Activated CD4-positive, alpha-beta T cell treated with anti-CD3 and anti-CD28 coated beads, Interleukin-2, amount 50 U/mL, for 48 hours (primary cell): ENCODE data around the gene NUP37.
A peak's percentile ranks its signal among the peaks of the same experiment; 100 is the strongest.
"Not testable (repeated sequence)": the region's sequence is repeated elsewhere in the genome, so short reads cannot be mapped to it uniquely, and the experiment has no call there.

Experiments used
- DNase-seq, 2 experiments: peaks; one replicate each; pipeline ENCODE4 v3.0.0-alpha.2; 2020

NUP37 gene, protein sequence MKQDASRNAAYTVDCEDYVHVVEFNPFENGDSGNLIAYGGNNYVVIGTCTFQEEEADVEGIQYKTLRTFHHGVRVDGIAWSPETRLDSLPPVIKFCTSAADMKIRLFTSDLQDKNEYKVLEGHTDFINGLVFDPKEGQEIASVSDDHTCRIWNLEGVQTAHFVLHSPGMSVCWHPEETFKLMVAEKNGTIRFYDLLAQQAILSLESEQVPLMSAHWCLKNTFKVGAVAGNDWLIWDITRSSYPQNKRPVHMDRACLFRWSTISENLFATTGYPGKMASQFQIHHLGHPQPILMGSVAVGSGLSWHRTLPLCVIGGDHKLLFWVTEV

DNA sequence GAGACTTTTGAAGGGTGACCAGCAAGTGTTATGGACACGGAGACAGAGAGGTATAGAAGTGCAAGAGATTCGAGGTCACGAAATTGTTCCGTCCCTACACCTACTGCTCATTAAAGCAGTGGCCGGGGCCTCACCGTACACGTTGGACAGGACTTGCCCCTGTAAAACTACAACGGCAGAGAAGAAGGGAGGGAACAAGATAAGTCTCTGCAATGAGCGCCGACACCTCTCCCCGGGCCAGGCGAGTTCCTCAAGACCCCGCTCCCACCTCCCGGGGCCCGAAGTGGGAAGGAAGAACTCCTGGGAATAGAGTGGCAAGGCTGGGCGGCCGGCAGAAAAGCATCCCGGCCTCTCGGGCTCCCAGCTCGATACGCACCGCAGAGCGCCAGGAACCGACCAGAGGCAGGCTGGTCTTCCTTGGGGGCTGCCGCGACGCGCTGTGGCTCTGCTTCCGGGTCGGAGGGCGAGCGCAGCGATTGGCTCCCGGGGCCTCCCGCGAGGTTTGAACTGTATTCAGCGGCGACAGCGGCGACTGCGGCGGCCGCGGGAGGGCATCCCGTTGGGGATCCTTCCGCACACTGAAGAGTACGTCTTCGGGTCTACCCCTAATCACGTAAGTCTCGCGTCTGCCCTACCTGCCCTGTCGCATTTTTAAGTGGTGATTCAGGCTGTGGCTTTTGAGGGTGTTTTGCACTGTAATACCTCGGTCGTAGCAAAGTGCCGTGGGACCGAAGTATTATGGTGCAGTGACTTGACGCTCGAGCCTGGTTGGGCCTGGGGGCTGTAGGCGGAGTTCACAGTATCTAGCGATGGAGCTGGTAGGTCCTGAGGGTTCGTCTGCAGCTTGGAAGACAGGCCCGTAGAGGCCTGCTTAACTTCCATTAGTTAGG, at the start of gene NUP37, which contains the start of gene PARPBP:
Gene NUP37 (minus strand): TSS at position 441 of the 890 bp plus-strand sequence. CDS start 1,596 bp downstream, outside the sequence.
Gene PARPBP (plus strand): TSS at position 510 of the 890 bp plus-strand sequence. CDS start 3,706 bp downstream, outside the sequence.
- peak; percentile 89 to 92 for DNase-seq

DNA sequence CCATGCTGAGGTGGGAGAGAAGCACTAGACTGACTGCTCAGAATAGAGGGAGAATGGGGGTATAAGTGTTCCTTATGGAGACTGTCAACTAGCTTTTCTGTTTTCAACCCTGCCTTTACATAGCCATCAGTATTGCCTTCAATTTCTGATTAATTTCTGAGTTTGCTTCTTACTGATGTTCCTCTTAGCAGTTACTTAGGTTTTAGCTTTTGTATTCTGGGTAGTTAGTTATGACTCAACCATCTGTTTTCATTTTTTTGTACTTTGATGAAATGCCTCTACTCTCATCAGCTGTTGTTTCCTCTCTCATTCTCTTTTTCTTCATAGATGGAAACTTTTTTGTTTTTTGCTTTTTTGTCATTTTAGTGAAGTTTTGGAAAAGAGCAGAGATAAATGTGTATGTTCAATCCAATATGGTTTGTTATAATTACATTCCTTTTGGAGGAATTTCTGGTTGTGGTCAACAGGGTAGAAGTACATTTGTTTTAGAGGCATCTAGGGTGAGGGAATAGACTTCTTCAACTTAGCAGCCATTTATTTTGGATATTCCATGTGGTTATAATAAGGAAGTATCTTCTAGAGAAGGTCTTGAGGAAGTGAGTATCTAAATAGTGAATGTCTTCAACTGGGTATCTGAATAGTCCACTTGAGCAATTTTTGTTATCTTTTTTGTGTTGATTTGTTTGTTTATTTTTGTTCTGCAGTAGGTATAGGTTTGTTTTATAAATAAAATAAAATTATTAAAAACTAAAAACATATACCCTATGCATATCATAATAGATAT, 48.1 kb upstream of the NUP37 start:
- DNase-seq: no peak

DNA sequence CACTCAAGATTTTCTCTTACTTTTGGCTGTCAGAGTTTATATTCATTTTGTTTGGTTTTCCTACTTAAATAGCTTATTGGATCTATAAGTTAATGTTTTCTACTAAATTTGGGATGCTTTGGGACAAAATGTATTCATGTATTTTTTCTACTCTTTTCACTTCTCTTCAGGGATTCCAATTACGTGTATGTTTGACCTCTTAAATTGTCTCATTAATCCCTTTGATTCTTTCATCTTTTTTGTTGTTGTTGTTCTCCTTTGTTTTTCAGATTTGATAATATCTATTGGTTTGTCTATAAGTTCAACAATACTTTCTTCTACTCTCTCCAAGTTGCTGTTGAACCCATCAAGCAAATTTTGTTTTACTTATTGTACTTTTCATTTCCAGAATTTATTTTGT, 43.5 kb upstream of the NUP37 start:
- DNase-seq: no peak

DNA sequence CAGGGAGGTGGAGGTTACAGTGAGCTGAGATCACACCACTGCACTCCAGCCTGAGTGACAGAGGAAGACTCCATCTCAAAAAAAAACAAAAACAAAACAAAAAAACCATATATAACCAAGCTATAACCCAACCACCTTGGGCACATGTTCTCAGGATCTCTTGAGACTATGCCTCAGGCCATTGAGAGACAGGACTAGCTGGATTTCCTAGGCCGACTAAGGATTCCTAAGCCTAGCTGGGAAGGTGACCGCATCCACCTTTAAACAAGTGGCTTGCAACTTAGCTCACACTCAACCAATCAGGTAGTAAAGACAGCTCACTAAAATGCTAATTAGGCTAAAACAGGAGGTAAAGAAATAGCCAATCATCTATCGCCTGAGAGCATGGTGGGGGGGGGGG, 35.3 kb upstream of the NUP37 start:
- DNase-seq: not testable (repeated sequence)

DNA sequence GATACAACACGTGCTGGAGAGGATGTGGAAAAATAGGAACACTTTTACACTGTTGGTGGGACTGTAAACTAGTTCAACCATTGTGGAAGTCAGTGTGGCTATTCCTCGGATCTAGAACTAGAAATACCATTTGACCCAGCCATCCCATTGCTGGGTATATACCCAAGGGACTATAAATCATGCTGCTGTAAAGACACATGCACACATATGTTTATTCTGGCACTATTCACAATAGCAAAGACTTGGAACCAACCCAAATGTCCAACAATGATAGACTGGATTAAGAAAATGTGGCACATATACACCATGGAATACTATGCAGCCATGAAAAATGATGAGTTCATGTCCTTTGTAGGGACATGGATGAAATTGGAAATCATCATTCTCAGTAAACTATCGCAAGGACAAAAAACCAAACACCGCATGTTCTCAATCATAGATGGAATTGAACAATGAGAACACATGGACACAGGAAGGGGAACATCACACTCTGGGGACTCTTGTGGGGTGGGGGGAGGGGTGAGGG, 27.2 kb upstream of the NUP37 start:
- not testable (repeated sequence) for DNase-seq

DNA sequence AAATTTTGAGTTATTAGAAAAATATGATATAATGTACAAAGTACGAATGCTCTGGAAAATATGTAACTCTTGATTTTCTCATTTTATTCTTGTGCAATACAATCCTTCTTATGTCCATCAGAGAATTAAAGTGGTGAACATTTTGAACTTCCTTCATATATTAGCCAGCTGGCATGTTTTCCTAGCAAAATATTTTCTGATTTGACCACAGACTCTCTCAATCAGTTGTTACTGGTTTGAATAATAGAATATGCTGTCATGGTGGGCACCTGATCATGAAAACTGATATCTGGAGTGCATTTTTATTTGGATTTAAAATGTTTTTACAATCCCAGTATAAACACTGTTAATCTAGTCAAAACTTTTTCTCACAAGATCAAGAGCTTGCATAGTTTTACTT, 24.3 kb upstream of the NUP37 start:
- no peak for DNase-seq

DNA sequence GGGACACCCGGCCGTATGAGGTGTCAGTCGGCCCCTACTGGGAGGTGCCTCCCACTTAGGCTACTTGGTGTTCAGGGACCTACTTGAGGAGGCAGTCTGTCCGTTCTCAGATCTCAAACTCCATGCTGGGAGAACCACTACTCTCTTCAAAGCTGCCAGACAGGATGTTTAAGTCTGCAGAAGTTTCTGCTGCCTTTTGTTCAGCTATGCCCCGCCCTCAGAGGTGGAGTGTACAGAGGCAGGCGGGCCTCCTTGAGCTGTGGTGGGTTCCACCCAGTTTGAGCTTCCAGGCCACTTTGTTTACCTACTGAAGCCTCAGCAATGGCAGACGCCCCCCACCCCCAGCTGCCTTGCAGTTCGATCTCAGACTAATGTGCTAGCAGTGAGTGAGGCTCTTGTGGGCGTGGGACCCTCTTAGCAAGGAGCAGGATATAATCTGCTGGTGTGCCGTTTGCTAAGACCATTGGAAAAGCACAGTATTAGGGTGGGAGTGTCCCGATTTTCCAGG, 23.0 kb upstream of the NUP37 start:
- not testable (repeated sequence) for DNase-seq

DNA sequence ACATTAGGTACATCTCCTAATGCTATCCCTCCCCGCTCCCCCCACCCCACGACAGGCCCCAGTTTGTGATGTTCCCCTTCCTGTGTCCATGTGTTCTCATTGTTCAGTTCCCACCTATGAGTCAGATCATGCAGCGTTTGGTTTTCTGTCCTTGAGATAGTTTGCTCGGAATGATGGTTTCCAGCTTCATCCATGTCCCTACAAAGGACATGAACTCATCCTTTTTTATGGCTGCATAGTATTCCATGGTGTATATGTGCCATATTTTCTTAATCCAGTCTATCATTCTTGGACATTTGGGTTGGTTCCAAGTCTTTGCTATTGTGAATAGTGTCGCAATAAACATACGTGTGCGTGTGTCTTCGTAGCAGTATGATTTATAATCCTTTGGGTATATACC, 17.7 kb upstream of the NUP37 start:
- DNase-seq: not testable (repeated sequence)

DNA sequence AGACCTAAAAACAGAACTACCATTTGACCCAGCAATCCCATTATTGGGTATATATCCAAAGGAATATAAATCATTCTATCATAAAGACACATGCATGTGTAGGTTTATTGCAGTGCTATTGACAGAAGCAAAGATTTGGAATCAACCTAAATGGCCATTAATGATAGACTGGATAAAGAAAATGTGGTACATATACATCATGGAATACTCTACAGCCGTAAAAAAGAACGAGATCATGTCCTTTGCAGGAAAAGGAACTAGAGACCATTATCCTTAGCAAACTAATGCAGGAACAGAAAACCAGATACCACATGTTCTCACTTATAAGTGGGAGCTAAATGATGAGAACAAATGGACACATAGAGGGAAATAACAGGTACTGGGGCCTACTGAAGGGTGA, 11.5 kb upstream of the NUP37 start:
- not testable (repeated sequence) for DNase-seq

DNA sequence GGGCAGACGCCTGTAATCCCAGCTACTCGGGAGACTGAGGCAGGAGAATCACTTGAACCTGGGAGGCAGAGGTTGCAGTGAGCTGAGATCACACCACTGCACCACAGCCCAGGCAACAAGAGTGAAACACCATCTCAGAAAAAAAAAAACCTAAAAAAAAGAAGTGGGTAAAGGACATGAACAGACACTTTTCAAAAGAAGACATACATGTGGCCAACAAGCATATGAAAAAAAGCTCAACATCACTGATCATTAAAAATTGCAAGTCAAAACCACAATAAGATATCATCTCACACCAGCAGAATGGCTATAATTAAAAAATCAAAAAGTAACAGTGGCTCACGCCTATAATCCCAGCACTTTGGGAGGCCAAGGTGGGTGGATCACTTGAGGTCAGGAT, 10.8 kb upstream of the NUP37 start:
- not testable (repeated sequence) for DNase-seq

DNA sequence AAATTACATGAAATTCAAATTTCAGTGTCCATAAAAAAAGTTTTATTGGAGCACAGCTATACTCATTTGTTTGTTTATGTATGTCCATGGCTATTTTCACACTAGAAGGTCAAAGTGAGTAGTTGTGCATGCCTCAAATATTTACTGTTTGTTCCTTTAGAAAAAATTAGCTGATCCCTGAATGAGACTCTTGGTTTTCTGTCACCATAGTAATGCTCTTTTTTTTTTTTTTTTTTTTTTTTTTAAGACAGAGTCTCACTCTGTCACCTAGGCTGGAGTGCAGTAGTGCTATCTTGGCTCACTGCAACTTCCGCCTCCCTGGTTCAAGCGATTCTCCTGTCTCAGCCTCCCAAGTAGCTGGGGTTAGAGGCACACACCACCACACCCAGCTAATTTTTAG, 1.4 kb upstream of the NUP37 start:
- not testable (repeated sequence) for DNase-seq

DNA sequence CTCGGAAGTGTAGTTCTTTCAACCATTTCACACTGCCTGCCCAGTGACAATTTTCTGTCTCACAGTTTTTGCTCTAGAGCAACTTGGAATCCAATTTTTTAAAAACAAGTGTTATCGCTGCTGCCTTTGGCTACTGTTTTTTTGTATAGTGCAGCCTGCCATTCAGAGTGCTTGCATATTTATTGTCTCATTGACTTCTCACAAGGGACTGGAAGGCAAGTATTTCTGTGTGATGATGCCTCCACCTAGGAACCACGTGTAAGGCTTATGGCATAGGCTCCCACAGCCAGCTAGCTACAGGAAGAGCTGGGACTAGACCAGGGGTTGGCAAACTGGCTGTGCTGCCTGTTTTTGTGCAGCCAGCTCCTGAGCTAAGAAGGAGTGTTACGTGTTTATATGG, 972 bp upstream of the NUP37 start:
- DNase-seq: peak in 1 of 2 experiments; percentile 9

DNA sequence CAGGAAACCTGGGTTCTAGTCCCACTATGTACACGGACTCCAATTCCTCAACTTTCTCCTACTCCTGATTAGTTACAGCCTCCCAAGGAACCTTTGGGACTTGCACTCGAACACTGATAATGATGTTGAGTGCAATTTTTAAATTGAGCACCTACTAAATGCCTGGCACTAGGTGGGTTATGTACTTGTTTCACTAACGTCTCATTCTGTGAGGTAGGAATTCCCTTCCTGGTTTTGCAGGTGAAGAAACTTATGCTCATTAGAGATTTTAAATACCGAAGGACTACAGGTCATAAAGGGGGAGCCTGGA, 605 bp upstream of the NUP37 start:
- no peak for DNase-seq

DNA sequence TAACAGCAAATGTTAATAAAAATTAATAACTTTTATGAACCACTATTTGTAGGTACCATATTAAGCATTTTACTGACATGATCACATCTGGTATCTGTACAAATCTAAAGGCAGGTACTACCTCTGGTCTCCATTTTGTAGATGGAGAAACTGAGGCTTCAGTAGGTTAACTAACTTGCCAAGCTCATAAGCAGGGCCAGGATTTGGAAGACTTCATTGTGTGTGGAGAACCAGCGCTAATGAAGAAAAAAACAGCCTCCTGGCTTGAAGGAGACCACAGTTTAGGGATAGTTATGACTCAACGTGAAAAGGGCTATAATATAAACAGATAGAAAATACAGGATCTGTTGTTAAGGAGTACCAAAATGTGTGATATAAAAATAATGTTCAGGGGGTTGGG, 1.0 kb downstream of the NUP37 start:
- DNase-seq: no peak

DNA sequence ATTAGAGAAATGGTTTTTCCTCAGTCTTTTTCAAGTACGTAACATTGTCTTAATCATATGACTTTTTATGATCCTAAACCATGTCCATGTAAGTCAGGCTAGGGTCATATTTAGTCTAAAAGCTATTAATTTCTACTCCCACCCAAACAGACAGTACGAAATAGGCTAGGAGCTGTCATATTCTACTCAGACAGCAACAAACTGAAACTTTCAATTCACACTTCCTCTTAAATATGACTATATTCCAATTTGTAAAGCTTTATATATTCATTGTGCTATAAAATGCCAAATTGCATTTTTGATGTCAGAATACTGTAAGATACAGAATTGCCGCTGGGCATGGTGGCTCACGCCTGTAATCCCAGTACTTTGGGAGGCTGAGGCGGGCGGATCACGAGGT, 3.5 kb downstream of the NUP37 start:
- DNase-seq: no peak

DNA sequence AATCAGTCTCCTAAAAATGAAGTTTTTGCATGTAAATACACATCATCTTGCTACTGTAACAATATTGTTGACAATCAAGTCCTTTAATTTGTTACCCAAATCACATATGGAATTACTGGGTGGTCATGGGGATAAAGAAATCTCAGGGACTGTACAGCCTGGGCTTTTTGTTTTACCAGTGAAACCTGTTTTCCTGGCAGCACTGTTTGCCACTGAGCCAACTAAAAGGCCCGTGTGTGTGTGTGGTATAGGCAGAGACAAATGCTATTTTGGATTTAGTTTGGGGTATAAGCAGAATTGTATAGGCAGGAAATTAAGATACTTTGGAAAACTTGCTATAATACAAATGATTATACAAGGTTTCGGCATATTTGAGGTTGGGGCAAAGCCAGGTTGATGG, 5.7 kb downstream of the NUP37 start:
- DNase-seq: no peak

DNA sequence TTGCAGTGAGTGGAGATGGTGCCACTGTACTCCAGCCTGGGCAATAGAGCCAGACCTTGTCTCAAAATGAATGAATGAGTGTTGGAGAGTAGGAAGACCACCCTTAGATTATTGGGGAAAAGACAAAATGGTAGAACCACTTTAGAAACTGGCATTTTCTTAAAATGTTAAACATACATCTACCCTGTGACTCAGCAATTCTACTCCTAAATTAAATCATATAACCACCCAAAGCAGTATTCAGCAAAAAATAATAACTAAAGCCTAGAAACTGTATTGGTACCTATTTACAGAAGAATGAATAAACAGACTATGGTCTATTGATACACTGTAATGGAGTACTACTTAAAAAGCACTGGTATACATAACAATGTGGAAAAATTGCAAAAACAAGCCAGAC, 9.1 kb downstream of the NUP37 start:
- no peak for DNase-seq

DNA sequence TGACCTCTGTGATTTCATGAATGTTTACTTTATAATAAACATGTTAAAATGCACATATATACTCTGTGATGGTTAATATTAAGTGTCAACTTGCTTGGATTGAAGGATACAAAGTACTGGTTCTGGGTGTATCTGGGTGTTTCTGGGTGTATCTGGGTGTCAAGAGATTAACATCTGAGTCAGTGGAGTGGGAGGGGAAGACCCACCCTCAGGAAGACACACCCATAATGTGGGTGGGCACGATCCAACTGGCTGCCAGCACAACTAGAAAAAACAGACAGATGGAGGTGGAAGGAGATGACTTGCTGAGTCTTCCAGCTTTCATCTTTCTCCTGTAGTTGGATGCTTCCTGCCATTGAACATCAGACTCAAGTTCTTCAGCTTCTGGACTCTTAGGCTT, 11.9 kb downstream of the NUP37 start:
- DNase-seq: no peak

DNA sequence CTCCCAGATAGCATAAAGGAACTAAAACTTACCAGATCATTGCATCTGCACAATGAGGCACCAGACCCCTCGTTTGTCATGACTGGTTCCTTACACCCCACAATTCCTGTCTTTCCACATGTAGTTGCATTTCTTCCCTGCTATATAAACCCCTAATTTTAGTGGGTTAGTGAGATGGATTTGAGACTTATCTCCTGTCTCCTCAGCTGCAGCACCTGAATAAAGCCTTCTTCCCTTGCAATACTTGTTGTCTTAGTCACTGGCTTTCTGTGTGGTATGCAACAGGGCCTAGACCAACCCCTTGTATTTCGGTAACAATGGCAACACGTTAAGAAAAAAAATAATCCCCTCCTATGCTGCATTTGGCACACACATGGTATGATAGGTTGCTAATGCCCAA, 13.0 kb downstream of the NUP37 start:
- DNase-seq: no peak

DNA sequence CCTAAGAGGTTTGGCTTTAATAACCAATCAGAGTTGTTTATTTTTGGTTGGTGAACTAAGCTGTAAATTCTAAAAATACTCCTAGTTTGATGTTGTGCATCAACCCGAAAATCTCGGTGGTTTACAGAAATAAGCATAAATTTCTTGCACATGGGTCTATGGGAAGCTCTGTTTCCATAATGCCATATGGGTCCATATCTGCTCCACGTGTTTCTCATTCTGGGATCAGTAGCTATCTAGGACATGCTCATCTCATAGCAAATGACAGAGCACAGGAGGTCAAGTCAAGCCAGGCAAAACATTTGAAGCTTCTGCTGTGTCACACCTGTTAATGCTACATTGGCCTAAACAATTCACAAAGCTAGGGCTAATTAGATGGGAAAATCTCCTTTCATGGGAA, 23.1 kb downstream of the NUP37 start:
- no peak for DNase-seq

DNA sequence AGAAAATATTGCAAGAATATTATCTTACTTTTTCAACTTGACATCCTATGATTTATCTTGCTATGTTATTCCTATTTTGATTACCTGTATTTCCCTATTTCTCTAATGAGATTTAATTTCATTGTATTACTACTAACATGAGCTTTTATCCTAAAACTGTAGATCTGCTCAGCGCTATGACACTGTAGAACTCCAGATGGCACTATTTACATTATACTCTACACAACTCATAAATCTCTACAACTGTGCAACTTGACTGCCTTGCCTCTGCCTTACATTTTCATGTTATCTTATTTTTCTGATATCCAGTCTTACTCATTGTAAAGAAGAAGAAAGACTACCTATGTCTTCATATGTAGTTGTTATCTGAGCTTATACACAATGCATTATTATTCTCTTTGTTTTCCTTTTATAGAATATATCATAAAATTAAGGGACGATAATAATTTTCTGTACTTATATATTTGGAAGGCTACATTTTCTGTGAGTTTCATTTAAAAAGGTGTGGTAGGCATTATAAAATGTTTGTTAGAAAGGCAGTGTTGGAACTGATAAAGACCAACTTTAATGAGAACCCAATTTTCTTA, 24.1 kb downstream of the NUP37 start:
- DNase-seq: no peak

DNA sequence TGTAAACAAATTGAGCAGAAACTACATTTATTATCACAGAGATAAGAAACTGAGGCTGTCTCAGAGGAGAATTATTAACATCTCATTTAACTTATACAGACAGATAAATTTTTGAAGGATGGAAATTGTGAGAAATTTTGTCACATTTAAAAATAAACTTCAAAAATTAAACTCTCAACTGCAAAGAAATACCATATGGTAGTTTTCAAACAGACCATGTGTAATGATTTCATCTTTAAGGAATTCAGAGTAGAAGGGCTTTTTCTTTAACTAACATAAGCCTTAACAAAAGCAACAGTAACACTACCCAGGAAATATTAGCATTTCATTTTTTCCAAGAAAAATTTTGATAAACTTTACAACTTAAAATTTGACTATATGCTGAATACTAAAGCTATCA, 26.6 kb downstream of the NUP37 start:
- no peak for DNase-seq
